Mesendoderm (in vitro differentiated cells): ENCODE results near the gene MKI67.

Source experiments
- DNase-seq: peaks from one replicate; pipeline ENCODE4 v3.0.0; 2013
- H2AK5ac ChIP-seq: 2 replicates; pipeline ENCODE4 v1.6.1; 2013; ENCODE audit warnings: low read length, inconsistent platforms
- H2BK120ac ChIP-seq: 2 replicates; pipeline ENCODE4 v1.6.1; 2013; ENCODE audit warnings: low read depth, mild to moderate bottlenecking, low read length, moderate library complexity, mixed read lengths
- H2BK15ac ChIP-seq: replicated peaks from 2 replicates; pipeline ENCODE4 v1.6.1; 2013; ENCODE audit warnings: low read depth, mild to moderate bottlenecking, moderate library complexity
- H2BK5ac ChIP-seq: 2 replicates; pipeline ENCODE4 v1.6.1; 2013; ENCODE audit warnings: low read length, inconsistent platforms
- H3K18ac ChIP-seq: 2 replicates; pipeline ENCODE4 v1.6.1; 2013; ENCODE audit warnings: mild to moderate bottlenecking, low read length, mixed read lengths
- H3K23ac ChIP-seq: one replicate; pipeline ENCODE4 v1.6.1; 2013; ENCODE audit warnings: low read length
- H3K27ac ChIP-seq: 2 replicates; pipeline ENCODE4 v1.5.1; 2013; ENCODE audit warnings: low read depth, mild to moderate bottlenecking, inconsistent platforms, low read length, moderate library complexity
- H3K27me3 ChIP-seq: 2 replicates; pipeline ENCODE4 v1.6.1; 2013; ENCODE audit warnings: low read length, control low read depth, mild to moderate bottlenecking, inconsistent platforms; ENCODE audit not compliant: insufficient read depth, poor library complexity
- H3K36me3 ChIP-seq: 2 replicates; pipeline ENCODE4 v1.6.1; 2013; ENCODE audit warnings: low read length, inconsistent platforms; ENCODE audit not compliant: control insufficient read depth, insufficient read depth
- H3K4ac ChIP-seq: one replicate; pipeline ENCODE4 v1.6.1; 2013; ENCODE audit warnings: low read depth, mild to moderate bottlenecking, low read length, moderate library complexity
- H3K4me1 ChIP-seq: 2 replicates; pipeline ENCODE4 v1.6.1; 2013; ENCODE audit warnings: low read depth, low read length, inconsistent platforms; ENCODE audit not compliant: control insufficient read depth
- H3K4me2 ChIP-seq: 2 replicates; pipeline ENCODE4 v1.6.1; 2013; ENCODE audit warnings: low read length
- H3K4me3 ChIP-seq: 2 replicates; pipeline ENCODE4 v1.5.1; 2013; ENCODE audit warnings: mild to moderate bottlenecking, low read length
- H3K56ac ChIP-seq: one replicate; pipeline ENCODE4 v1.6.1; 2013; ENCODE audit warnings: low read length
- H3K79me1 ChIP-seq: 2 replicates; pipeline ENCODE4 v1.6.1; 2013; ENCODE audit warnings: low read length, inconsistent platforms
- H3K79me2 ChIP-seq: 2 replicates; pipeline ENCODE4 v1.6.1; 2013; ENCODE audit warnings: mild to moderate bottlenecking, low read length; ENCODE audit not compliant: control insufficient read depth, insufficient read depth
- H3K9ac ChIP-seq: 2 replicates; pipeline ENCODE4 v1.6.1; 2013; ENCODE audit warnings: low read length, inconsistent platforms
- H4K5ac ChIP-seq: one replicate; pipeline ENCODE4 v1.6.1; 2013; ENCODE audit warnings: low read length
- H4K8ac ChIP-seq: one replicate; pipeline ENCODE4 v1.6.1; 2013; ENCODE audit warnings: low read depth, mild to moderate bottlenecking, control low read depth, low read length, moderate library complexity
- WGBS: extraction: QIAGEN DNeasy Blood & Tissue Kit; methylation state at CpG from one replicate; pipeline ENCODE4 v1.1.7; 2013; ENCODE audit warnings: low lambda C conversion rate, missing lambda C conversion rate; ENCODE audit not compliant: insufficient coverage; ENCODE audit errors: extremely low coverage; 5-methylcytosine and 5-hydroxymethylcytosine counted together

Gene MKI67

GRCh38 chr10:128091636-128092210 is 34.5 kb downstream of the MKI67 start:
- Histone ChIP-seq H2BK15ac (no peak overlapping the region), H3K18ac (no peak overlapping the region), H3K27ac (no peak overlapping the region), H4K5ac (no peak overlapping the region), H4K8ac (no peak overlapping the region), H3K23ac (no peak overlapping the region), H3K36me3 (peaks cover 1% of the 10 kb centered on the region), H3K79me2 (no peaks in the 10 kb centered on the region), H3K79me1 (no peaks in the 10 kb centered on the region), H3K9ac (no peak overlapping the region), H3K27me3 (no peaks in the 10 kb centered on the region), H3K56ac (no peak overlapping the region), H2BK5ac (no peak overlapping the region), H2AK5ac (no peak overlapping the region), H3K4ac (no peak overlapping the region), H3K4me3 (no peak overlapping the region), H2BK120ac (no peak overlapping the region), H3K4me1 (no peaks in the 10 kb centered on the region), H3K4me2 (no peak overlapping the region)
- DNase-seq = peak; percentile 63
- WGBS = no CpG with 5 or more reads among the region's 17 CpGs

GRCh38 chr10:128087884-128088709 is 38.1 kb downstream of the MKI67 start:
- WGBS = no CpG with 5 or more reads among the region's 12 CpGs
- Histone ChIP-seq H3K36me3 (no peaks in the 10 kb centered on the region), H3K18ac (no peak overlapping the region), H4K8ac (no peak overlapping the region), H2BK15ac (no peak overlapping the region), H3K27me3 (no peaks in the 10 kb centered on the region), H3K4me1 (no peaks in the 10 kb centered on the region), H3K23ac (no peak overlapping the region), H3K4ac (no peak overlapping the region), H3K4me3 (no peak overlapping the region), H3K27ac (no peak overlapping the region), H3K79me1 (no peaks in the 10 kb centered on the region), H3K9ac (no peak overlapping the region), H3K4me2 (no peak overlapping the region), H4K5ac (no peak overlapping the region), H2BK5ac (no peak overlapping the region), H2BK120ac (no peak overlapping the region), H3K56ac (no peak overlapping the region), H2AK5ac (no peak overlapping the region), H3K79me2 (no peaks in the 10 kb centered on the region)
- peak; percentile 63 for DNase-seq

- no peak overlapping the region for H2BK120ac ChIP-seq
- H3K4me2 ChIP-seq = no peak overlapping the region
- DNase-seq = no peak
- H3K79me1 ChIP-seq = no peaks in the 10 kb centered on the region
- H4K8ac ChIP-seq = no peak overlapping the region
- no peak overlapping the region for H4K5ac ChIP-seq
- no peaks in the 10 kb centered on the region for H3K79me2 ChIP-seq
- H2AK5ac ChIP-seq = no peak overlapping the region
- no peak overlapping the region for H2BK15ac ChIP-seq
- H3K4me3 ChIP-seq = no peak overlapping the region
- no peak overlapping the region for H3K56ac ChIP-seq
- no peaks in the 10 kb centered on the region for H3K36me3 ChIP-seq
- H3K23ac ChIP-seq = no peak overlapping the region
- no peak overlapping the region for H3K27ac ChIP-seq
- H3K27me3 ChIP-seq = no peaks in the 10 kb centered on the region
- no peak overlapping the region for H3K4ac ChIP-seq
- no CpG with 5 or more reads among the region's 7 CpGs for whole genome bisulfite sequencing
- no peak overlapping the region for H2BK5ac ChIP-seq
- no peak overlapping the region for H3K18ac ChIP-seq
- no peaks in the 10 kb centered on the region for H3K4me1 ChIP-seq
- H3K9ac ChIP-seq = no peak overlapping the region
Measured at GRCh38 chr10:128087146-128087883, 38.9 kb downstream of the MKI67 start.

- Histone ChIP-seq H3K4me2 (no peak overlapping the region), H4K5ac (no peak overlapping the region), H3K4me3 (no peak overlapping the region), H3K36me3 (no peaks in the 10 kb centered on the region), H3K27me3 (no peaks in the 10 kb centered on the region), H3K23ac (peak overlapping the region; percentile 19), H2BK5ac (no peak overlapping the region), H3K4ac (no peak overlapping the region), H3K18ac (no peak overlapping the region), H2BK15ac (no peak overlapping the region), H2BK120ac (no peak overlapping the region), H3K4me1 (no peaks in the 10 kb centered on the region), H3K79me2 (no peaks in the 10 kb centered on the region), H3K56ac (no peak overlapping the region), H4K8ac (no peak overlapping the region), H3K27ac (no peak overlapping the region), H3K9ac (no peak overlapping the region), H3K79me1 (no peaks in the 10 kb centered on the region), H2AK5ac (no peak overlapping the region)
- no peak for DNase-seq
- WGBS = no CpG with 5 or more reads among the region's 10 CpGs
Measured at GRCh38 chr10:128086003-128086863, 40.0 kb downstream of the MKI67 start.

GRCh38 chr10:128084991-128085390 is 41.2 kb downstream of the MKI67 start:
- no peak overlapping the region for H3K4me2 ChIP-seq
- H3K79me1 ChIP-seq = no peaks in the 10 kb centered on the region
- H4K8ac ChIP-seq = no peak overlapping the region
- H3K9ac ChIP-seq = no peak overlapping the region
- no peaks in the 10 kb centered on the region for H3K36me3 ChIP-seq
- no peak overlapping the region for H3K56ac ChIP-seq
- no peak overlapping the region for H2AK5ac ChIP-seq
- no peak overlapping the region for H4K5ac ChIP-seq
- no peaks in the 10 kb centered on the region for H3K27me3 ChIP-seq
- no peaks in the 10 kb centered on the region for H3K4me1 ChIP-seq
- H3K79me2 ChIP-seq = no peaks in the 10 kb centered on the region
- H3K4ac ChIP-seq = no peak overlapping the region
- no peak overlapping the region for H3K4me3 ChIP-seq
- no CpG with 5 or more reads among the region's 8 CpGs for WGBS
- H3K23ac ChIP-seq = no peak overlapping the region
- no peak overlapping the region for H2BK5ac ChIP-seq
- no peak overlapping the region for H2BK15ac ChIP-seq
- DNase-seq = no peak
- H3K27ac ChIP-seq = no peak overlapping the region
- H3K18ac ChIP-seq = no peak overlapping the region
- no peak overlapping the region for H2BK120ac ChIP-seq
